SK-N-SH treated with all-trans-retinoic acid at 6 μM for 48 hours (cell line): ENCODE measurements around the gene PARD3B.
A peak's percentile ranks its signal among the peaks of the same experiment; 100 is the strongest.

Source experiments
- ATAC-seq: fragments of 200-7000 bp; cut with Tn5 transposase; 3 replicates; pipeline ENCODE4 v1.9.1; 2020; ENCODE audit warnings: mild to moderate bottlenecking, moderate library complexity
- ARNTL ChIP-seq: fragments of 450-650 bp; formaldehyde crosslinking; IDR thresholded peaks from 2 replicates; pipeline ENCODE4 v1.5.0; 2020; ENCODE audit warnings: low read depth, mild to moderate bottlenecking, moderate library complexity, borderline replicate concordance
- CREB5 ChIP-seq: fragments of 250-450 bp; sonication (Bioruptor Pico); IDR thresholded peaks from 2 replicates; pipeline ENCODE4 v1.5.1; 2020; ENCODE audit warnings: low read depth, mild to moderate bottlenecking, moderate library complexity
- CSDC2 ChIP-seq: fragments of 250-450 bp; sonication (Bioruptor Pico); IDR thresholded peaks from 2 replicates; pipeline ENCODE4 v1.5.0; 2020; ENCODE audit warnings: mild to moderate bottlenecking, moderate library complexity
- CSRNP3 ChIP-seq: fragments of 250-450 bp; sonication (Bioruptor Pico); IDR thresholded peaks from 2 replicates; pipeline ENCODE4 v1.5.1; 2021; ENCODE audit warnings: mild to moderate bottlenecking, moderate library complexity
- ESRRG ChIP-seq: fragments of 250-450 bp; sonication (Bioruptor Pico); IDR thresholded peaks from 2 replicates; pipeline ENCODE4 v1.6.1; 2021; ENCODE audit warnings: mild to moderate bottlenecking
- GLIS3 ChIP-seq: fragments of 250-450 bp; sonication (Bioruptor Pico); IDR thresholded peaks from 2 replicates; pipeline ENCODE4 v1.5.0; 2020; ENCODE audit warnings: mild to moderate bottlenecking, moderate library complexity
- ISL1 ChIP-seq: fragments of 250-450 bp; sonication (Bioruptor Pico); IDR thresholded peaks from 2 replicates; pipeline ENCODE4 v2.1.2; 2022; ENCODE audit warnings: mild to moderate bottlenecking, moderate library complexity
- OSR1 ChIP-seq: fragments of 250-450 bp; sonication (Bioruptor Pico); IDR thresholded peaks from 2 replicates; pipeline ENCODE4 v1.8.0; 2022; ENCODE audit warnings: moderate library complexity, mild to moderate bottlenecking, inconsistent platforms
- PATZ1 ChIP-seq: fragments of 250-450 bp; sonication (Bioruptor Pico); IDR thresholded peaks from 2 replicates; pipeline ENCODE4 v1.8.0; 2020; ENCODE audit warnings: mild to moderate bottlenecking, moderate library complexity, borderline replicate concordance
- PPARA ChIP-seq: fragments of 250-450 bp; sonication (Bioruptor Pico); IDR thresholded peaks from 2 replicates; pipeline ENCODE4 v1.5.0; 2020; ENCODE audit warnings: mild to moderate bottlenecking, borderline replicate concordance
- RARB ChIP-seq: fragments of 250-450 bp; sonication (Bioruptor Pico); IDR thresholded peaks from 2 replicates; pipeline ENCODE4 v1.8.0; 2021; ENCODE audit warnings: mild to moderate bottlenecking, moderate library complexity
- SNAI2 ChIP-seq: fragments of 250-450 bp; sonication (Bioruptor Pico); IDR thresholded peaks from 2 replicates; pipeline ENCODE4 v1.5.0; 2020; ENCODE audit warnings: mild to moderate bottlenecking, moderate library complexity
- TCF4 ChIP-seq: fragments of 250-450 bp; sonication (Bioruptor Pico); IDR thresholded peaks from 2 replicates; pipeline ENCODE4 v1.8.0; 2021; ENCODE audit warnings: mild to moderate bottlenecking, moderate library complexity, borderline replicate concordance
- TSHZ2 ChIP-seq: fragments of 250-450 bp; sonication (Bioruptor Pico); IDR thresholded peaks from 2 replicates; pipeline ENCODE4 v1.5.0; 2020; ENCODE audit warnings: mild to moderate bottlenecking, moderate library complexity
- ZC3H10 ChIP-seq: fragments of 250-450 bp; sonication (Bioruptor Pico); IDR thresholded peaks from 2 replicates; pipeline ENCODE4 v1.5.1; 2021; ENCODE audit warnings: mild to moderate bottlenecking, moderate library complexity
- ZFP3 ChIP-seq: fragments of 250-450 bp; sonication (Bioruptor Pico); IDR thresholded peaks from 2 replicates; pipeline ENCODE4 v1.5.0; 2020; ENCODE audit warnings: mild to moderate bottlenecking, moderate library complexity
- ZFP30 ChIP-seq: fragments of 450-650 bp; formaldehyde crosslinking; IDR thresholded peaks from 2 replicates; pipeline ENCODE4 v1.5.0; 2022; ENCODE audit warnings: mild to moderate bottlenecking, moderate library complexity
- ZNF565 ChIP-seq: fragments of 450-650 bp; formaldehyde crosslinking; conservative IDR thresholded peaks from 2 replicates; pipeline ENCODE4 v1.5.0; 2020; ENCODE audit warnings: low read depth, mild to moderate bottlenecking, moderate library complexity
- ZNF70 ChIP-seq: fragments of 450-650 bp; formaldehyde crosslinking; IDR thresholded peaks from 2 replicates; pipeline ENCODE4 v1.5.0; 2020; ENCODE audit warnings: mild to moderate bottlenecking, moderate library complexity
- ZNF8 ChIP-seq: fragments of 450-650 bp; formaldehyde crosslinking; IDR thresholded peaks from 2 replicates; pipeline ENCODE4 v1.5.0; 2020; ENCODE audit warnings: mild to moderate bottlenecking, moderate library complexity
- TF ChIP-seq, protein P1 (sequence below): fragments of 250-450 bp; sonication (Bioruptor Pico); IDR thresholded peaks from 2 replicates; pipeline ENCODE4 v1.8.0; 2021; ENCODE audit warnings: low read depth, mild to moderate bottlenecking, moderate library complexity, borderline replicate concordance

PARD3B gene

DNA sequence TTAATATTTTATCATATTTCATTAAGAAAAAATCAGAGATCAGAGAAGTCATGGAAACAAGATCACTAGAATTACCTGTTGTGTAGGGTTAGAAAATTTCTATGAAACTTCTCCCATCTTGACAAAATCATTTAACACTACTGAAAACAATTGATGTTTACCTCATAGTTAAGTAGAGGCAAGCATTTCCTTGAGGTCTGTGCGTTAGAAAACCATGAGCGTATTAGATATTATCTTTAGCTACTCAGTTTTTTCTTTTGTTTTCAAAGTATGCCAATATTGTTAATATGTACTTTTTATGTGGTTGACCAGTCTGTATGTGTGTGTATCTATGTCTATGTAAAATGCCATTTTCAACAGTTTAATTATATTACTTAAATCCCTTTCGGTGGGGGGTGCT, 335.7 kb downstream of the PARD3B start:
- no peak for TF ChIP-seq TCF4 (CRISPR knock-in tag)
- no peak for TF ChIP-seq ZFP3 (CRISPR knock-in tag)
- no peak for TF ChIP-seq CSDC2
- no peak for TF ChIP-seq ESRRG (CRISPR knock-in tag)
- no peak for TF ChIP-seq GLIS3
- no peak for TF ChIP-seq CREB5 (CRISPR knock-in tag)
- no peak for TF ChIP-seq RARB (CRISPR knock-in tag)
- TF ChIP-seq, protein P1, sequence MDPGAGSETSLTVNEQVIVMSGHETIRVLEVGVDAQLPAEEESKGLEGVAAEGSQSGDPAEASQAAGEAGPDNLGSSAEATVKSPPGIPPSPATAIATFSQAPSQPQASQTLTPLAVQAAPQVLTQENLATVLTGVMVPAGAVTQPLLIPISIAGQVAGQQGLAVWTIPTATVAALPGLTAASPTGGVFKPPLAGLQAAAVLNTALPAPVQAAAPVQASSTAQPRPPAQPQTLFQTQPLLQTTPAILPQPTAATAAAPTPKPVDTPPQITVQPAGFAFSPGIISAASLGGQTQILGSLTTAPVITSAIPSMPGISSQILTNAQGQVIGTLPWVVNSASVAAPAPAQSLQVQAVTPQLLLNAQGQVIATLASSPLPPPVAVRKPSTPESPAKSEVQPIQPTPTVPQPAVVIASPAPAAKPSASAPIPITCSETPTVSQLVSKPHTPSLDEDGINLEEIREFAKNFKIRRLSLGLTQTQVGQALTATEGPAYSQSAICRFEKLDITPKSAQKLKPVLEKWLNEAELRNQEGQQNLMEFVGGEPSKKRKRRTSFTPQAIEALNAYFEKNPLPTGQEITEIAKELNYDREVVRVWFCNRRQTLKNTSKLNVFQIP (CRISPR knock-in tag), result no peak
- TF ChIP-seq ZNF8 (CRISPR knock-in tag), result no peak
- TF ChIP-seq PPARA, result no peak
- no peak for TF ChIP-seq ZC3H10
- ATAC-seq, result no peak

DNA sequence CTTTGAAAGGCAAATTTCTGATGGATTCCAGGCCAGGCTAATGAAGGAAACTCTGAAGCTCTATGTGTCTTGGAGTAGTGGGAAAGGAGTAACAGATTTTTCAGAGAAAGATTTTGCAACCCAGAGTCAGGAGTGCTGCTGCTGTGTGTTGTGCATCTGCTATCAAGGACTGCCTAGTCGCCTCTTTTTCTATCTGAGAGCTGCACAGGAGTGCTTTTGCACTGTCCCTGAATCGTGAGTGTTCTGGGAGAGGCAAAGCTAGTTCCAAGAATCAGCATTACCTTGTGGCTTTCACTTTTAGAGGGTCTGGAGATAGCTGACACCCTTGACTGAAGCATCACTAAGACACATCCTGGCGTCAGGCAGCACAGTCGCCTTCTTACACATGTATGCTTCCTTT, 336.4 kb downstream of the PARD3B start:
- TF ChIP-seq ARNTL (CRISPR knock-in tag), result no peak
- TF ChIP-seq PATZ1 (CRISPR knock-in tag), result no peak
- TF ChIP-seq ESRRG (CRISPR knock-in tag), result no peak
- no peak for TF ChIP-seq ZNF565 (CRISPR knock-in tag)
- TF ChIP-seq GLIS3, result no peak
- no peak for TF ChIP-seq ZNF8 (CRISPR knock-in tag)
- TF ChIP-seq PPARA, result no peak
- no peak for TF ChIP-seq ISL1 (CRISPR knock-in tag)
- no peak for TF ChIP-seq TCF4 (CRISPR knock-in tag)
- TF ChIP-seq CSDC2, result no peak
- no peak for TF ChIP-seq TSHZ2 (CRISPR knock-in tag)
- no peak for ATAC-seq

- ATAC-seq, result peak; percentile 47; the same call in 1 of the 3 replicates
- no peak for TF ChIP-seq ZNF8 (CRISPR knock-in tag)
- no peak for TF ChIP-seq OSR1 (CRISPR knock-in tag)
- no peak for TF ChIP-seq PPARA
- TF ChIP-seq ZFP30 (CRISPR knock-in tag), result no peak
- TF ChIP-seq CSDC2, result no peak
- no peak for TF ChIP-seq CSRNP3 (CRISPR knock-in tag)
- TF ChIP-seq ZFP3 (CRISPR knock-in tag), result no peak
- no peak for TF ChIP-seq CREB5 (CRISPR knock-in tag)
- no peak for TF ChIP-seq ESRRG (CRISPR knock-in tag)
- no peak for TF ChIP-seq ZNF70 (CRISPR knock-in tag)
- no peak for TF ChIP-seq ARNTL (CRISPR knock-in tag)
- TF ChIP-seq GLIS3, result no peak
- TF ChIP-seq RARB (CRISPR knock-in tag), result no peak
- TF ChIP-seq SNAI2 (CRISPR knock-in tag), result no peak
- TF ChIP-seq ZNF565 (CRISPR knock-in tag), result no peak
Measured at GRCh38 chr2:204885747-204886146, 340.5 kb downstream of the PARD3B start.
